ENCODE measurements around the gene SF1.

GRCh38 chr11:64726867-64727530 lies 51.3 kb downstream of the SF1 start:
- TF ChIP-seq CTCF (IDR thresholded peaks at IDR 0.05; ENCODE audit: poor library complexity) (no peak), EZH2 (IDR thresholded peaks at IDR 0.05; ENCODE audit: borderline replicate concordance) (no peak), EZH2phosphoT487 (IDR thresholded peaks at IDR 0.05; ENCODE audit: low read depth, severe bottlenecking, unreplicated experiment) (no peak)
